CD1c-positive myeloid dendritic cell (primary cell): ENCODE data around the gene COBLL1.

ENCODE experiments used
- DNase-seq: peaks from one replicate; pipeline ENCODE4 v3.0.0-alpha.2; 2016; ENCODE audit errors: extremely low spot score

Gene COBLL1

GRCh38 chr2:164677733-164678132 is 163.9 kb downstream of the COBLL1 start:
- no peak for DNase-seq

- DNase-seq = no peak
Measured at GRCh38 chr2:164677271-164677670, 164.4 kb downstream of the COBLL1 start.

GRCh38 chr2:164675687-164676086 is 165.9 kb downstream of the COBLL1 start:
- no peak for DNase-seq

- no peak for DNase-seq
Measured at GRCh38 chr2:164675027-164675426, 166.6 kb downstream of the COBLL1 start.

GRCh38 chr2:164671664-164672396 is 169.8 kb downstream of the COBLL1 start:
- DNase-seq = no peak

- no peak for DNase-seq
Measured at GRCh38 chr2:164669291-164669690, 172.3 kb downstream of the COBLL1 start.

GRCh38 chr2:164667566-164667965 is 174.1 kb downstream of the COBLL1 start:
- DNase-seq = no peak

GRCh38 chr2:164664070-164664469 is 177.6 kb downstream of the COBLL1 start:
- no peak for DNase-seq

- no peak for DNase-seq
Measured at GRCh38 chr2:164662868-164663631, 178.6 kb downstream of the COBLL1 start.

- DNase-seq = no peak
Measured at GRCh38 chr2:164662066-164662465, 179.6 kb downstream of the COBLL1 start.

- DNase-seq = no peak
Measured at GRCh38 chr2:164661349-164661748, 180.3 kb downstream of the COBLL1 start.

GRCh38 chr2:164657129-164657528 is 184.5 kb downstream of the COBLL1 start:
- DNase-seq = no peak

GRCh38 chr2:164655750-164656149 is 185.9 kb downstream of the COBLL1 start:
- DNase-seq = no peak

- DNase-seq = no peak
Measured at GRCh38 chr2:164655336-164655735, 186.3 kb downstream of the COBLL1 start.

- no peak for DNase-seq
Measured at GRCh38 chr2:164651361-164651760, 190.3 kb downstream of the COBLL1 start.

GRCh38 chr2:164644036-164644700 is 197.5 kb downstream of the COBLL1 start:
- DNase-seq = no peak

- no peak for DNase-seq
Measured at GRCh38 chr2:164642946-164643555, 198.6 kb downstream of the COBLL1 start.

- no peak for DNase-seq
Measured at GRCh38 chr2:164642268-164642667, 199.4 kb downstream of the COBLL1 start.
